Thyroid gland (tissue), 4 donors: ENCODE data around the gene RAB37. TPM values are rescaled to one million over a fixed set of nuclear protein-coding genes. Genes with fewer than 3 reads are reported as not detected.

Experiments
- DNase-seq, 2 donors: peaks; one replicate each; pipeline ENCODE4 v3.0.0-alpha.2; 2019
- H3K27ac ChIP-seq, 3 donors: fragments of 200-600 bp; sonication (generic); 1 replicate in 2 of 3; 2 replicates in 1 of 3; pipeline ENCODE4 v1.5.1; 2016 to 2019; ENCODE audit warnings: mild to moderate bottlenecking in 1 of 3, moderate library complexity in 1 of 3
- H3K27me3 ChIP-seq: fragments of 200-600 bp; sonication (generic); one replicate; pipeline ENCODE4 v1.5.1; 2019
- H3K36me3 ChIP-seq, 2 donors: fragments of 200-600 bp; sonication (generic); one replicate each; pipeline ENCODE4 v1.5.1; 2016 to 2019
- H3K4me1 ChIP-seq, 2 donors: fragments of 200-600 bp; sonication (generic); one replicate each; pipeline ENCODE4 v1.5.1; 2017 to 2019
- H3K4me3 ChIP-seq, 3 donors: fragments of 200-600 bp; sonication (generic); replicated peaks in 1 of 3; 1 replicate in 2 of 3; 2 replicates in 1 of 3; pipeline ENCODE4 v1.5.1; 2016; ENCODE audit warnings: mild to moderate bottlenecking in 1 of 3
- H3K9me3 ChIP-seq: fragments of 200-600 bp; sonication (generic); one replicate; pipeline ENCODE4 v1.5.1; 2017
- CTCF ChIP-seq, 6 experiments: fragments of 200-600 bp in 3 of 6; fragments of 450-650 bp in 3 of 6; sonication (generic) in 3 of 6; IDR thresholded peaks; one replicate each; pipeline ENCODE4 v1.5.1; 2016 to 2019; ENCODE audit warnings: antibody characterized with exemption in 6 of 6, mild to moderate bottlenecking in 2 of 6, inconsistent platforms in 1 of 6, moderate library complexity in 1 of 6
- POLR2A ChIP-seq, 2 donors: fragments of 450-650 bp; IDR thresholded peaks; one replicate each; pipeline ENCODE4 v1.6.1; 2017; ENCODE audit warnings: antibody characterized with exemption in 2 of 2, mild to moderate bottlenecking in 2 of 2, moderate library complexity in 1 of 2
- WGBS, 2 donors: methylation state at CpG; one replicate each; pipeline ENCODE4 v1.1.5; 2017; 5-methylcytosine and 5-hydroxymethylcytosine counted together
- intact Hi-C: fragments of 100-400 bp; cut with DNase I; formaldehyde crosslinking; loops from one replicate; pipeline ENCODE4 v1.15.1; 2023
- total RNA-seq, 4 donors: library from RNA; depleted of rRNA; stranded (reverse); fragments of >200 nt; gene quantifications; one replicate each; pipeline ENCODE4 v1.2.3, GENCODE V29; 2016

RAB37 gene
- total RNA-seq, 4 donors from 2014 or later = 0.33 to 1.8 (median 0.39) TPM

GRCh38 chr17:74734256-74734655 lies 2.8 kb upstream of the RAB37 start:
- TF ChIP-seq POLR2A (IDR thresholded peaks at IDR 0.05) (no peak), CTCF (IDR thresholded peaks at IDR 0.05) (no peak)
- 97 to 98% methylated on average over 3 of the region's 3 CpGs for WGBS, 2 donors
- Histone ChIP-seq H3K36me3 (no peaks in the 10 kb centered on the region), H3K4me1 (peaks cover 15 to 24% of the 10 kb centered on the region in 2 donors), H3K9me3 (no peaks in the 10 kb centered on the region), H3K4me3 (no peak overlapping the region), H3K27me3 (peaks cover 21% of the 10 kb centered on the region), H3K27ac (no peak overlapping the region)
- no peak for DNase-seq
- intact Hi-C loops = loop anchor here (5.0 kb wide), 1 partner anchor 57 kb away; no protein-coding TSS in a partner anchor

GRCh38 chr17:74737299-74738050 lies 419 bp downstream of the RAB37 start:
- TF ChIP-seq CTCF (IDR thresholded peaks at IDR 0.05) (no peak), POLR2A (IDR thresholded peaks at IDR 0.05) (no peak)
- DNase-seq = no peak
- 4 to 18% methylated on average over 7 to 9 of the region's 38 CpGs for WGBS, 2 donors
- peaks cover 24% of the 10 kb centered on the region for H3K27me3 ChIP-seq
- no peak overlapping the region for H3K4me3 ChIP-seq
- intact Hi-C loops = loop anchor here (5.0 kb wide), 1 partner anchor 80 kb away; no protein-coding TSS in a partner anchor
- no peaks in the 10 kb centered on the region for H3K9me3 ChIP-seq
- H3K36me3 ChIP-seq = no peaks in the 10 kb centered on the region
- no peak overlapping the region for H3K27ac ChIP-seq
- peaks cover 15 to 24% of the 10 kb centered on the region in 2 donors for H3K4me1 ChIP-seq

- peaks cover 15 to 24% of the 10 kb centered on the region in 2 donors for H3K4me1 ChIP-seq
- no peak overlapping the region for H3K27ac ChIP-seq
- H3K27me3 ChIP-seq = peaks cover 24% of the 10 kb centered on the region
- no peak overlapping the region for H3K4me3 ChIP-seq
- TF ChIP-seq POLR2A (IDR thresholded peaks at IDR 0.05) = no peak
- TF ChIP-seq CTCF (IDR thresholded peaks at IDR 0.05) = no peak
- WGBS, 2 donors = 54 to 60% methylated on average over 6 of the region's 16 CpGs
- no peaks in the 10 kb centered on the region for H3K9me3 ChIP-seq
- no peak for DNase-seq
- H3K36me3 ChIP-seq = no peaks in the 10 kb centered on the region
- intact Hi-C loops = loop anchor here (5.0 kb wide), 1 partner anchor 81 kb away; no protein-coding TSS in a partner anchor
Observed at GRCh38 chr17:74738051-74738996, 1.3 kb downstream of the RAB37 start.

GRCh38 chr17:74739227-74739831 lies 2.3 kb downstream of the RAB37 start:
- no peak for DNase-seq
- Histone ChIP-seq H3K27ac (no peak overlapping the region), H3K9me3 (no peaks in the 10 kb centered on the region), H3K27me3 (peaks cover 24% of the 10 kb centered on the region), H3K4me3 (no peak overlapping the region), H3K36me3 (no peaks in the 10 kb centered on the region), H3K4me1 (peaks cover 15 to 24% of the 10 kb centered on the region in 2 donors)
- WGBS, 2 donors = 84 to 87% methylated on average over 12 of the region's 12 CpGs
- intact Hi-C loops = loop anchor here (5.0 kb wide), 1 partner anchor 82 kb away; no protein-coding TSS in a partner anchor
- TF ChIP-seq CTCF (IDR thresholded peaks at IDR 0.05) = no peak
